K562 (cell line): ENCODE results near the gene PRKRIP1. TPM values are rescaled to one million over a fixed set of nuclear protein-coding genes. Genes with fewer than 3 reads are reported as not detected.

ENCODE experiments used
- BRD4 ChIP-seq: fragments of 200-600 bp; sonication (generic); IDR thresholded peaks from 2 replicates; pipeline ENCODE4 v1.6.1; 2017; ENCODE audit warnings: inconsistent platforms
- CAMTA2 ChIP-seq: fragments of 250-450 bp; sonication (Bioruptor Pico); conservative IDR thresholded peaks from 2 replicates; pipeline ENCODE4 v1.5.1; 2022
- CBFA2T3 ChIP-seq: fragments of 450-650 bp; IDR thresholded peaks from 2 replicates; pipeline ENCODE4 v1.6.1; 2017
- CXXC5 ChIP-seq: fragments of 250-450 bp; sonication (Bioruptor Pico); IDR thresholded peaks from 2 replicates; pipeline ENCODE4 v1.8.0; 2022; ENCODE audit warnings: inconsistent platforms, mild to moderate bottlenecking, moderate library complexity
- JUN ChIP-seq, 2 experiments: sonication (generic) in 1 of 2; formaldehyde crosslinking in 1 of 2; IDR thresholded peaks; 2 replicates each; pipeline versions ENCODE4 v1.6.1 to v1.8.0; 2012 to 2022; ENCODE audit warnings: borderline replicate concordance in 2 of 2, mild to moderate bottlenecking in 2 of 2, improper control_type of control experiment in 1 of 2, low read depth in 1 of 2, low read length in 1 of 2, missing genetic modification reagents in 1 of 2
- KDM5B ChIP-seq: fragments of 200-600 bp; sonication (generic); IDR thresholded peaks from 2 replicates; pipeline ENCODE4 v1.6.1; 2012; ENCODE audit warnings: low read depth, mild to moderate bottlenecking, moderate library complexity, low read length, control low read depth, inconsistent platforms; ENCODE audit not compliant: insufficient replicate concordance
- RB1 ChIP-seq: fragments of 450-650 bp; IDR thresholded peaks from 2 replicates; pipeline ENCODE4 v1.6.1; 2017; ENCODE audit warnings: low read depth, mild to moderate bottlenecking
- RBBP5 ChIP-seq: fragments of 200-600 bp; sonication (generic); IDR thresholded peaks from 2 replicates; pipeline ENCODE4 v1.6.1; 2012; ENCODE audit warnings: borderline replicate concordance, mild to moderate bottlenecking, low read length, control low read depth, inconsistent platforms; ENCODE audit not compliant: insufficient read depth, poor library complexity, severe bottlenecking
- RBFOX2 ChIP-seq: fragments of 200-400 bp; formaldehyde crosslinking; IDR thresholded peaks from 2 replicates; pipeline ENCODE4 v1.6.1; 2017; ENCODE audit warnings: low read depth, mild to moderate bottlenecking, low read length, moderate library complexity
- ZNF23 ChIP-seq: fragments of 250-450 bp; sonication (Bioruptor Pico); IDR thresholded peaks from 2 replicates; pipeline ENCODE4 v1.4.0; 2020; ENCODE audit warnings: mild to moderate bottlenecking
- polyA plus RNA-seq, 8 experiments: library from polyadenylated mRNA; depleted of rRNA in 4 of 8; stranded (reverse) in 5 of 8; unstranded in 3 of 8; fragments of >200 nt; fragmentation: Nextera tagmentation in 2 of 8; fragmentation: Illumina TruSeq in 1 of 8; extraction: Ambion mirVana in 2 of 8; extraction: Trizol in 1 of 8; gene quantifications; 2 replicates each; pipeline versions ENCODE4 v1.2.1 to v1.2.3, GENCODE V29; 2011 to 2014; ENCODE audit warnings: inconsistent platforms in 1 of 8, missing spikeins in 1 of 8
- total RNA-seq, 7 experiments: library from RNA; depleted of rRNA in 6 of 7; stranded (reverse); fragments of >200 nt in 6 of 7; fragmentation: Illumina TruSeq in 2 of 7; extraction: Trizol in 2 of 7; gene quantifications; 2 replicates each; pipeline versions ENCODE4 v1.2.1 to v1.2.3, GENCODE V29; 2011 to 2021; ENCODE audit warnings: low replicate concordance in 1 of 7
- TF ChIP-seq, protein P1 (sequence below): fragments of 250-450 bp; sonication (Bioruptor Pico); IDR thresholded peaks from 2 replicates; pipeline ENCODE4 v1.4.0; 2020
- TF ChIP-seq, protein P2 (sequence below), 2 experiments: fragments of 200-800 bp in 1 of 2; sonication (Bioruptor generic) in 1 of 2; sonication (generic) in 1 of 2; formaldehyde crosslinking in 1 of 2; IDR thresholded peaks in 1 of 2; conservative IDR thresholded peaks in 1 of 2; 2 replicates each; pipeline versions ENCODE4 v1.5.0 to v1.6.1; 2016 to 2020; ENCODE audit warnings: missing compliant biosample characterization in 1 of 2, missing genetic modification characterization in 1 of 2, missing genetic modification reagents in 1 of 2
- TF ChIP-seq, protein P3 (sequence below): fragments of 450-650 bp; conservative IDR thresholded peaks from 2 replicates; pipeline ENCODE4 v1.6.1; 2016; ENCODE audit warnings: missing genetic modification characterization, low read depth, mild to moderate bottlenecking, control low read depth, missing compliant biosample characterization
- TF ChIP-seq, protein P4 (sequence below): fragments of 450-650 bp; formaldehyde crosslinking; IDR thresholded peaks from 2 replicates; pipeline ENCODE4 v1.4.0; 2020; ENCODE audit warnings: mild to moderate bottlenecking, mixed read lengths

The PRKRIP1 gene
- total and polyA plus RNA-seq, 9 of the 15 experiments (the other 6 are each of a cell fraction or from before 2014, with no cell fraction given), result 14.9 to 52.1 (median 19.8) TPM

DNA sequence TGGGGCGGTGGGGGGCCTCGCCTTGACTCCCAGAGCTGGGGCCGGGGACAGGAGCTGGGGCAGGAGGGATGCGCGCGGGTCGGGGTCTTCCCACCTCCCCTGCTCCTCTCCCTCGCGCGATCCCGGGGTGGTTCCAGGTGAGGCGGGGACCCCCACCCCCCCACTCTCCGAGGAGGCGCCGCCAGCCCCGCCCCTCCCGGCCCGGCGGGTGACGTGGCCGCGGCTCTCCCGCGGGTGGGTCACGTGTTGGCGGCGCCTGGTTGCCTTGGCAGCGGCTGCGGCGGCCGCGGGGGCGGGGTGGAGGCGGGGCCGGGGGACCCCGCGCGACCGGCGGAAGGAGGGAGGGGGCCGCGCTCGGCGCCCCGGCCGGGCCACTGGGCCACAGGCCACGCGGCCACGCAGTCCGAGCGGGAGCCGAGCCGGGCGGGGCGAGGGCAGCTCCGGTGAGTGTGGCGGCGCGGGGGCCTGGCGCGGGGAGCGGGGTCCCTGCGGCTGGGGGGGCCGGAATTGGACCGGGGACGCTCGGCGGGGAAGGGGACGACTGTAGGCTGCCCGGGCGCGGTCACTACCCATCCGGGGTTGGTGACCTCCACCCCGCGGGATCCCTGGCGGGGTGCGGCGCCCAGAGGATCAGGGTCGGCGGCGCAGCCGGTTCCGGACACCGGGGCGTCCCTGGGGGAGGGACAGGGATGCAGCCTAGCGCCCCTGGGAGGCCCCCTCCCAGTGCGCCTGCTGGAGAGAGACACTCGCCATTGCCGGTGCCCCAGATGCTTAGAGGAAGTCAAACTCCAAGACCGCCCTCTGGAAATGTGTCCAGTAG, 37.3 kb downstream of the PRKRIP1 start, which contains the start of gene ORAI2 (continued):
- TF ChIP-seq, protein P1, sequence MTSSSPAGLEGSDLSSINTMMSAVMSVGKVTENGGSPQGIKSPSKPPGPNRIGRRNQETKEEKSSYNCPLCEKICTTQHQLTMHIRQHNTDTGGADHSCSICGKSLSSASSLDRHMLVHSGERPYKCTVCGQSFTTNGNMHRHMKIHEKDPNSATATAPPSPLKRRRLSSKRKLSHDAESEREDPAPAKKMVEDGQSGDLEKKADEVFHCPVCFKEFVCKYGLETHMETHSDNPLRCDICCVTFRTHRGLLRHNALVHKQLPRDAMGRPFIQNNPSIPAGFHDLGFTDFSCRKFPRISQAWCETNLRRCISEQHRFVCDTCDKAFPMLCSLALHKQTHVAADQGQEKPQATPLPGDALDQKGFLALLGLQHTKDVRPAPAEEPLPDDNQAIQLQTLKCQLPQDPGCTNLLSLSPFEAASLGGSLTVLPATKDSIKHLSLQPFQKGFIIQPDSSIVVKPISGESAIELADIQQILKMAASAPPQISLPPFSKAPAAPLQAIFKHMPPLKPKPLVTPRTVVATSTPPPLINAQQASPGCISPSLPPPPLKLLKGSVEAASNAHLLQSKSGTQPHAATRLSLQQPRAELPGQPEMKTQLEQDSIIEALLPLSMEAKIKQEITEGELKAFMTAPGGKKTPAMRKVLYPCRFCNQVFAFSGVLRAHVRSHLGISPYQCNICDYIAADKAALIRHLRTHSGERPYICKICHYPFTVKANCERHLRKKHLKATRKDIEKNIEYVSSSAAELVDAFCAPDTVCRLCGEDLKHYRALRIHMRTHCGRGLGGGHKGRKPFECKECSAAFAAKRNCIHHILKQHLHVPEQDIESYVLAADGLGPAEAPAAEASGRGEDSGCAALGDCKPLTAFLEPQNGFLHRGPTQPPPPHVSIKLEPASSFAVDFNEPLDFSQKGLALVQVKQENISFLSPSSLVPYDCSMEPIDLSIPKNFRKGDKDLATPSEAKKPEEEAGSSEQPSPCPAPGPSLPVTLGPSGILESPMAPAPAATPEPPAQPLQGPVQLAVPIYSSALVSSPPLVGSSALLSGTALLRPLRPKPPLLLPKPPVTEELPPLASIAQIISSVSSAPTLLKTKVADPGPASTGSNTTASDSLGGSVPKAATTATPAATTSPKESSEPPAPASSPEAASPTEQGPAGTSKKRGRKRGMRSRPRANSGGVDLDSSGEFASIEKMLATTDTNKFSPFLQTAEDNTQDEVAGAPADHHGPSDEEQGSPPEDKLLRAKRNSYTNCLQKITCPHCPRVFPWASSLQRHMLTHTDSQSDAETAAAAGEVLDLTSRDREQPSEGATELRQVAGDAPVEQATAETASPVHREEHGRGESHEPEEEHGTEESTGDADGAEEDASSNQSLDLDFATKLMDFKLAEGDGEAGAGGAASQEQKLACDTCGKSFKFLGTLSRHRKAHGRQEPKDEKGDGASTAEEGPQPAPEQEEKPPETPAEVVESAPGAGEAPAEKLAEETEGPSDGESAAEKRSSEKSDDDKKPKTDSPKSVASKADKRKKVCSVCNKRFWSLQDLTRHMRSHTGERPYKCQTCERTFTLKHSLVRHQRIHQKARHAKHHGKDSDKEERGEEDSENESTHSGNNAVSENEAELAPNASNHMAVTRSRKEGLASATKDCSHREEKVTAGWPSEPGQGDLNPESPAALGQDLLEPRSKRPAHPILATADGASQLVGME (CRISPR knock-in tag), result peak; percentile 16; the same call in 1 of the 2 replicates
- peak; percentile 52 for TF ChIP-seq KDM5B
- TF ChIP-seq CXXC5 (CRISPR knock-in tag), result peak; percentile 85
- TF ChIP-seq, protein P2, sequence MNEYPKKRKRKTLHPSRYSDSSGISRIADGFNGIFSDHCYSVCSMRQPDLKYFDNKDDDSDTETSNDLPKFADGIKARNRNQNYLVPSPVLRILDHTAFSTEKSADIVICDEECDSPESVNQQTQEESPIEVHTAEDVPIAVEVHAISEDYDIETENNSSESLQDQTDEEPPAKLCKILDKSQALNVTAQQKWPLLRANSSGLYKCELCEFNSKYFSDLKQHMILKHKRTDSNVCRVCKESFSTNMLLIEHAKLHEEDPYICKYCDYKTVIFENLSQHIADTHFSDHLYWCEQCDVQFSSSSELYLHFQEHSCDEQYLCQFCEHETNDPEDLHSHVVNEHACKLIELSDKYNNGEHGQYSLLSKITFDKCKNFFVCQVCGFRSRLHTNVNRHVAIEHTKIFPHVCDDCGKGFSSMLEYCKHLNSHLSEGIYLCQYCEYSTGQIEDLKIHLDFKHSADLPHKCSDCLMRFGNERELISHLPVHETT (CRISPR knock-in tag; conservative IDR thresholded peaks at IDR 0.05 in 1 of 2, IDR thresholded peaks at IDR 0.05 in 1 of 2), result 0 out of 4 replicates have a peak, but pooled peaks of 1 of the 2 experiments have one; percentile 50
- TF ChIP-seq ZNF23 (CRISPR knock-in tag), result no peak
- 0 out of 2 replicates have a peak, but pooled peaks have one; percentile 42 for TF ChIP-seq BRD4
- TF ChIP-seq CAMTA2, result no peak
- TF ChIP-seq JUN (IDR thresholded peaks at IDR 0.05; ENCODE audit: borderline replicate concordance, low read depth, low read length), result peak; percentile 55; the same call in 1 of the 2 replicates
- no peak for TF ChIP-seq JUN (CRISPR knock-in tag; IDR thresholded peaks at IDR 0.05; ENCODE audit: borderline replicate concordance)
- TF ChIP-seq, protein P3, sequence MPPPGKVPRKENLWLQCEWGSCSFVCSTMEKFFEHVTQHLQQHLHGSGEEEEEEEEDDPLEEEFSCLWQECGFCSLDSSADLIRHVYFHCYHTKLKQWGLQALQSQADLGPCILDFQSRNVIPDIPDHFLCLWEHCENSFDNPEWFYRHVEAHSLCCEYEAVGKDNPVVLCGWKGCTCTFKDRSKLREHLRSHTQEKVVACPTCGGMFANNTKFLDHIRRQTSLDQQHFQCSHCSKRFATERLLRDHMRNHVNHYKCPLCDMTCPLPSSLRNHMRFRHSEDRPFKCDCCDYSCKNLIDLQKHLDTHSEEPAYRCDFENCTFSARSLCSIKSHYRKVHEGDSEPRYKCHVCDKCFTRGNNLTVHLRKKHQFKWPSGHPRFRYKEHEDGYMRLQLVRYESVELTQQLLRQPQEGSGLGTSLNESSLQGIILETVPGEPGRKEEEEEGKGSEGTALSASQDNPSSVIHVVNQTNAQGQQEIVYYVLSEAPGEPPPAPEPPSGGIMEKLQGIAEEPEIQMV (tag), result no peak
- peak; percentile 64 for TF ChIP-seq RBFOX2
- peak; percentile 38 for TF ChIP-seq RBBP5
- TF ChIP-seq, protein P4, sequence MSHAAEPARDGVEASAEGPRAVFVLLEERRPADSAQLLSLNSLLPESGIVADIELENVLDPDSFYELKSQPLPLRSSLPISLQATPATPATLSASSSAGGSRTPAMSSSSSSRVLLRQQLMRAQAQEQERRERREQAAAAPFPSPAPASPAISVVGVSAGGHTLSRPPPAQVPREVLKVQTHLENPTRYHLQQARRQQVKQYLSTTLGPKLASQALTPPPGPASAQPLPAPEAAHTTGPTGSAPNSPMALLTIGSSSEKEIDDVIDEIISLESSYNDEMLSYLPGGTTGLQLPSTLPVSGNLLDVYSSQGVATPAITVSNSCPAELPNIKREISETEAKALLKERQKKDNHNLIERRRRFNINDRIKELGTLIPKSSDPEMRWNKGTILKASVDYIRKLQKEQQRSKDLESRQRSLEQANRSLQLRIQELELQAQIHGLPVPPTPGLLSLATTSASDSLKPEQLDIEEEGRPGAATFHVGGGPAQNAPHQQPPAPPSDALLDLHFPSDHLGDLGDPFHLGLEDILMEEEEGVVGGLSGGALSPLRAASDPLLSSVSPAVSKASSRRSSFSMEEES (CRISPR knock-in tag), result peak; percentile 48; the same call in 1 of the 2 replicates
- 0 out of 2 replicates have a peak, but pooled peaks have one; percentile 25 for TF ChIP-seq RB1
- TF ChIP-seq CBFA2T3, result no peak
